Measurements from ENCODE around the gene YBX1.

DNA sequence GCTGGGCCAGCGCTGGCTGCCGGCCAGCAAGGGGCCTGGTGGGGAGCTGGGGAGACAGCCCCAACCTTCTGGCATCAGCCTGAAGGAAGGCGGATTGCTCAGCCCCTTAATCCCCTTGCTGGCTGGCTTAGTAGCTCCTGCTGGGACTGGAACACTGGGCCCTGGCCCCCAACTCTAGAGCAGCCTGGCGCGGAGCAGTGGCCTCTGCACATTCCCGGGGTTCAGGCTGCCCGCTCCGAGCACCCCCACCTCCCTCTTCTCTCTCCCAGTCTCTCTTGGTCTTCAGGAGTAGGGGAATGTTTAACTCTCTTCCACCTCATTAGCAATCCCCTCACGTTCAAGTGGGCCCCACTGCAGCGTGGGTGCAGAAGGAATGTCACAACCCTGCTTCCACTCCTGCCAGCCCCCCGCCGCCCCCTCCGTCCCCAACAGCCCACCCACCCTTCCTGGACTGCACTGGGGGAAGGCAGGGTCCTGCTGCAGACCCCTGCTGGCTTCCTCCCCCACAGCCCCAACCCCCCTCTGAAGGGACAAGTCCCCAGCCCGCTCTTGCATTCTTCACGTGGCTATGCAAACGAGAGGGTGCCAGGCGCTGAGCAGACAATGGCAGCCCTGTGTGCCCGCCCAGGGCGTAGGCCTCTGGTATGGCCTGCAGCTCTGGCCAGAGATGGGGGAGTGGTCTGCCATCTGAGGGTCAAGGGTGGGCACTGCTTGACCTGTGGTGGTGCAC is 58.8 kb downstream of the YBX1 start:
- TF ChIP-seq, protein P1, sequence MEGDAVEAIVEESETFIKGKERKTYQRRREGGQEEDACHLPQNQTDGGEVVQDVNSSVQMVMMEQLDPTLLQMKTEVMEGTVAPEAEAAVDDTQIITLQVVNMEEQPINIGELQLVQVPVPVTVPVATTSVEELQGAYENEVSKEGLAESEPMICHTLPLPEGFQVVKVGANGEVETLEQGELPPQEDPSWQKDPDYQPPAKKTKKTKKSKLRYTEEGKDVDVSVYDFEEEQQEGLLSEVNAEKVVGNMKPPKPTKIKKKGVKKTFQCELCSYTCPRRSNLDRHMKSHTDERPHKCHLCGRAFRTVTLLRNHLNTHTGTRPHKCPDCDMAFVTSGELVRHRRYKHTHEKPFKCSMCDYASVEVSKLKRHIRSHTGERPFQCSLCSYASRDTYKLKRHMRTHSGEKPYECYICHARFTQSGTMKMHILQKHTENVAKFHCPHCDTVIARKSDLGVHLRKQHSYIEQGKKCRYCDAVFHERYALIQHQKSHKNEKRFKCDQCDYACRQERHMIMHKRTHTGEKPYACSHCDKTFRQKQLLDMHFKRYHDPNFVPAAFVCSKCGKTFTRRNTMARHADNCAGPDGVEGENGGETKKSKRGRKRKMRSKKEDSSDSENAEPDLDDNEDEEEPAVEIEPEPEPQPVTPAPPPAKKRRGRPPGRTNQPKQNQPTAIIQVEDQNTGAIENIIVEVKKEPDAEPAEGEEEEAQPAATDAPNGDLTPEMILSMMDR (IDR thresholded peaks at IDR 0.05), result no peak
- TF ChIP-seq POLR2A (IDR thresholded peaks at IDR 0.05), result no peak
